PC-3 (cell line): ENCODE measurements around the gene TUBAL3. TPM values are rescaled to one million over a fixed set of nuclear protein-coding genes. Genes with fewer than 3 reads are reported as not detected.

ENCODE experiments used
- ATAC-seq: fragments of 200-7000 bp; cut with Tn5 transposase; 2 replicates; pipeline ENCODE4 v1.9.1; 2020; ENCODE audit warnings: mild to moderate bottlenecking, moderate library complexity
- BruUV-seq: library from RNA; stranded (reverse); fragments of 400-500 nt; replicated peaks from 2 replicates; lab custom pipeline; 2021; lab: Mats Ljungman, UMichigan
- CTCF ChIA-PET: fragments of 300-600 bp; sonication (Branson Sonifier 250); formaldehyde crosslinking; loops from one replicate; lab custom pipeline; 2022; ENCODE audit warnings: antibody characterized with exemption; lab: Charles Lee
- POLR2A ChIA-PET: fragments of 300-600 bp; sonication (Branson Sonifier 250); formaldehyde crosslinking; loops from one replicate; lab custom pipeline; 2022; ENCODE audit warnings: antibody characterized with exemption; ENCODE audit not compliant: unreplicated experiment; lab: Charles Lee
- DNase-seq: peaks from one replicate; pipeline ENCODE4 v3.0.0-alpha.2; 2015
- H2AFZ ChIP-seq: fragments of 300-600 bp; sonication (generic); 2 replicates; pipeline ENCODE4 v1.6.0; 2016; ENCODE audit warnings: antibody characterized with exemption, low read length
- H3F3A ChIP-seq: fragments of 300-600 bp; sonication (generic); one replicate; pipeline ENCODE4 v1.6.0; 2017; ENCODE audit warnings: antibody characterized with exemption, low read length, control low read depth, mild to moderate bottlenecking; ENCODE audit not compliant: unreplicated experiment
- H3K27ac ChIP-seq: fragments of 300-600 bp; sonication (generic); 2 replicates; pipeline ENCODE4 v1.5.1; 2016; ENCODE audit warnings: mild to moderate bottlenecking, low read length
- H3K27me3 ChIP-seq: fragments of 300-600 bp; sonication (generic); 2 replicates; pipeline ENCODE4 v1.6.1; 2016; ENCODE audit warnings: low read length, mixed read lengths
- H3K36me3 ChIP-seq: fragments of 300-600 bp; sonication (generic); 2 replicates; pipeline ENCODE4 v1.6.1; 2016; ENCODE audit warnings: low read depth, mixed run types, low read length, mixed read lengths
- H3K4me1 ChIP-seq: fragments of 300-600 bp; sonication (generic); 2 replicates; pipeline ENCODE4 v1.5.1; 2016; ENCODE audit warnings: low read length; ENCODE audit not compliant: insufficient read depth
- H3K4me2 ChIP-seq: fragments of 300-600 bp; sonication (generic); 2 replicates; pipeline ENCODE4 v1.6.0; 2016; ENCODE audit warnings: low read length
- H3K4me3 ChIP-seq: fragments of 300-600 bp; sonication (generic); 2 replicates; pipeline ENCODE4 v1.5.1; 2016; ENCODE audit warnings: mild to moderate bottlenecking, low read length, mixed read lengths
- H3K79me2 ChIP-seq: fragments of 300-600 bp; sonication (generic); 2 replicates; pipeline ENCODE4 v1.6.1; 2017; ENCODE audit warnings: low read length, mixed read lengths
- H3K9ac ChIP-seq: fragments of 300-600 bp; sonication (generic); 2 replicates; pipeline ENCODE4 v1.6.0; 2016; ENCODE audit warnings: mild to moderate bottlenecking, low read length
- H3K9me2 ChIP-seq: fragments of 300-600 bp; sonication (generic); replicated peaks from 2 replicates; pipeline ENCODE4 v1.6.1; 2016; ENCODE audit warnings: mixed run types, low read length, mixed read lengths
- H3K9me3 ChIP-seq: fragments of 300-600 bp; sonication (generic); 2 replicates; pipeline ENCODE4 v1.6.1; 2016; ENCODE audit warnings: low read length, mixed read lengths
- H4K20me1 ChIP-seq: fragments of 300-600 bp; sonication (generic); 2 replicates; pipeline ENCODE4 v1.6.1; 2016; ENCODE audit warnings: low read length, mixed read lengths
- CTCF ChIP-seq: fragments of 300-600 bp; sonication (generic); conservative IDR thresholded peaks from 2 replicates; pipeline ENCODE4 v1.5.1; 2017; ENCODE audit warnings: antibody characterized with exemption, low read depth, mild to moderate bottlenecking, low read length
- EZH2 ChIP-seq: fragments of 300-600 bp; sonication (generic); IDR thresholded peaks from one replicate; pipeline ENCODE4 v1.6.1; 2017; ENCODE audit warnings: antibody characterized with exemption, mild to moderate bottlenecking, low read length; ENCODE audit not compliant: unreplicated experiment
- EZH2phosphoT487 ChIP-seq: fragments of 300-600 bp; sonication (generic); IDR thresholded peaks from 2 replicates; pipeline ENCODE4 v1.6.1; 2018; ENCODE audit warnings: mild to moderate bottlenecking, antibody characterized with exemption, low read length, borderline replicate concordance
- intact Hi-C: fragments of 100-400 bp; cut with micrococcal nuclease; formaldehyde crosslinking; loops from 2 replicates; pipeline ENCODE4 v1.9.0; 2023
- total RNA-seq: library from RNA; depleted of rRNA; stranded (reverse); fragments of >200 nt; gene quantifications from 2 replicates; pipeline ENCODE4 v1.2.3, GENCODE V29; 2014

Gene TUBAL3
- total RNA-seq, 1 experiment from 2014 or later = not detected

- ChIA-PET CTCF (no interaction called here), POLR2A (no interaction called here)
- Histone ChIP-seq H3K9me2 (no peaks in the 10 kb centered on the region), H3K4me2 (0 out of 2 replicates have a peak within 1 kb of the TSS, but pooled peaks have one; percentile 17), H3K27me3 (0 out of 2 replicates have a peak, but pooled peaks cover 4% of the 10 kb centered on the region), H3K9ac (no peak within 1 kb of the TSS), H3K36me3 (no peaks in the 10 kb centered on the region), H4K20me1 (no peaks in the 10 kb centered on the region), H3K4me1 (no peaks in the 10 kb centered on the region), H3F3A (no peaks in the 10 kb centered on the region), H3K79me2 (no peaks in the 10 kb centered on the region), H3K4me3 (no peak within 1 kb of the TSS), H3K9me3 (no peaks in the 10 kb centered on the region), H2AFZ (no peak within 1 kb of the TSS), H3K27ac (no peak within 1 kb of the TSS)
- ATAC-seq = no peak
- TF ChIP-seq CTCF = no peak
- TF ChIP-seq EZH2phosphoT487 = no peak
- TF ChIP-seq EZH2 = no peak
- no peak for DNase-seq
- intact Hi-C loops = no loop called here
- no TSS peak for BruUV-seq
Measured at GRCh38 chr10:5364890-5365338, 39.7 kb downstream of the TUBAL3 start, which contains the start of gene UCN3. Gene UCN3, plus strand, starts transcription at chr10:5364966. Its CDS starts 8,755 bp downstream, at chr10:5373721.

GRCh38 chr10:5364374-5364773 is 40.3 kb downstream of the TUBAL3 start:
- no peaks in the 10 kb centered on the region for H3K4me1 ChIP-seq
- TF ChIP-seq EZH2phosphoT487 = no peak
- TF ChIP-seq EZH2 = no peak
- no peak for TF ChIP-seq CTCF
- intact Hi-C loops = no loop called here
- no peak overlapping the region for H2AFZ ChIP-seq
- no peak overlapping the region for H3K4me3 ChIP-seq
- no peaks in the 10 kb centered on the region for H3F3A ChIP-seq
- no peaks in the 10 kb centered on the region for H3K9me2 ChIP-seq
- H3K4me2 ChIP-seq = no peak overlapping the region
- H3K9ac ChIP-seq = no peak overlapping the region
- 0 out of 2 replicates have a peak, but pooled peaks cover 4% of the 10 kb centered on the region for H3K27me3 ChIP-seq
- no TSS peak for BruUV-seq
- no peaks in the 10 kb centered on the region for H4K20me1 ChIP-seq
- ChIA-PET CTCF (no interaction called here), POLR2A (no interaction called here)
- no peaks in the 10 kb centered on the region for H3K79me2 ChIP-seq
- DNase-seq = no peak
- no peaks in the 10 kb centered on the region for H3K36me3 ChIP-seq
- H3K9me3 ChIP-seq = no peaks in the 10 kb centered on the region
- H3K27ac ChIP-seq = no peak overlapping the region
- ATAC-seq = no peak

- H3K36me3 ChIP-seq = no peaks in the 10 kb centered on the region
- H3K9me2 ChIP-seq = no peaks in the 10 kb centered on the region
- ChIA-PET POLR2A (no interaction called here), CTCF (no interaction called here)
- H3K79me2 ChIP-seq = no peaks in the 10 kb centered on the region
- no peak overlapping the region for H3K9ac ChIP-seq
- no peaks in the 10 kb centered on the region for H3K9me3 ChIP-seq
- 0 out of 2 replicates have a peak, but pooled peaks cover 4% of the 10 kb centered on the region for H3K27me3 ChIP-seq
- BruUV-seq = no TSS peak
- no peaks in the 10 kb centered on the region for H3K4me1 ChIP-seq
- DNase-seq (no peak), ATAC-seq (no peak)
- H3K4me3 ChIP-seq = no peak overlapping the region
- H4K20me1 ChIP-seq = no peaks in the 10 kb centered on the region
- intact Hi-C loops = no loop called here
- H3F3A ChIP-seq = no peaks in the 10 kb centered on the region
- no peak for TF ChIP-seq EZH2phosphoT487
- TF ChIP-seq CTCF = no peak
- no peak for TF ChIP-seq EZH2
- H2AFZ ChIP-seq = no peak overlapping the region
- H3K27ac ChIP-seq = no peak overlapping the region
- H3K4me2 ChIP-seq = no peak overlapping the region
Measured at GRCh38 chr10:5362873-5363272, 41.8 kb downstream of the TUBAL3 start.
